ENCODE data around the gene KRT4.

Gene KRT4

DNA sequence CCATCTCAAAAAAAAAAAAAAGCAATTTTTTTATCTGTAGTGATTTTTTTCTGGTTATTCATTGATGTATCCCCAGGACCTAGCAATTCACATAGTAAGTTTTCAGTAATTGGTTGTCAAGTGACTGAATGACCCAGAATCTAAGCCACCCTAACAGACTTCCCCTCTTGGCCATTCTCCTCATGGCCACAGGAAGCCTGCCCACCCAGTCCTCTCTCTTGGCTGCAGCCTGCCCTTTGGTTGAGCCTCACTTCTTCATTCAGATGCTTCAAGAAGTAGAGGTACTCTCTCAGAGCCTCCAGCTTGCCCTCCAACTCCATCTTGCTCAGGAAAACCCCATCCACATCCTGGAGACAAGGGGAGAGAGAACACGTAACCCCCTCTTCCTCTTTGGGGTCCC, 32.0 kb upstream of the KRT4 start:
- TF ChIP-seq, protein P1, sequence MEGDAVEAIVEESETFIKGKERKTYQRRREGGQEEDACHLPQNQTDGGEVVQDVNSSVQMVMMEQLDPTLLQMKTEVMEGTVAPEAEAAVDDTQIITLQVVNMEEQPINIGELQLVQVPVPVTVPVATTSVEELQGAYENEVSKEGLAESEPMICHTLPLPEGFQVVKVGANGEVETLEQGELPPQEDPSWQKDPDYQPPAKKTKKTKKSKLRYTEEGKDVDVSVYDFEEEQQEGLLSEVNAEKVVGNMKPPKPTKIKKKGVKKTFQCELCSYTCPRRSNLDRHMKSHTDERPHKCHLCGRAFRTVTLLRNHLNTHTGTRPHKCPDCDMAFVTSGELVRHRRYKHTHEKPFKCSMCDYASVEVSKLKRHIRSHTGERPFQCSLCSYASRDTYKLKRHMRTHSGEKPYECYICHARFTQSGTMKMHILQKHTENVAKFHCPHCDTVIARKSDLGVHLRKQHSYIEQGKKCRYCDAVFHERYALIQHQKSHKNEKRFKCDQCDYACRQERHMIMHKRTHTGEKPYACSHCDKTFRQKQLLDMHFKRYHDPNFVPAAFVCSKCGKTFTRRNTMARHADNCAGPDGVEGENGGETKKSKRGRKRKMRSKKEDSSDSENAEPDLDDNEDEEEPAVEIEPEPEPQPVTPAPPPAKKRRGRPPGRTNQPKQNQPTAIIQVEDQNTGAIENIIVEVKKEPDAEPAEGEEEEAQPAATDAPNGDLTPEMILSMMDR (IDR thresholded peaks at IDR 0.05; ENCODE audit: low read length, missing control alignments): no peak
- no peak overlapping the region for H3K4me3 ChIP-seq (replicated peaks; ENCODE audit: low read depth, low read length)
- DNase-seq (ENCODE audit: low read depth): no peak

DNA sequence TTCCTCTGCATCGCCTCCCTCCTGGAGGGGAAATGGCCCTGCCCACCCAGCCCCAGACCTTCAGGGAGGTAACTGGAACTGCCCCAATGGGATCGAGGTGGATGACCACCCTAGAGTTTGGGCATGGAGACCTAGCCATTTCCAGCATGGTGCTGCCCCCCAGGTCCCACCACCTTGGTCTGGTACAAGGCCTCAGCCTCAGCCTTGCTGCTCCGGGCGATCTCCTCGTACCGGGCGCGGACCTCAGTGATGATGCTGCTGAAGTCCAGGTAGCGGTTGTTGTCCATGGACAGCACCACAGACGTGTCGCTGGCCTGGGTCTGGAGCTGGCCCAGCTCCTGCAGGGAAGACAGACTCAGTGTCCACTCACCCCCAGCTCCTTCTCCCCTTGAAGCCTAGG, 30.5 kb upstream of the KRT4 start:
- no peak for DNase-seq (ENCODE audit: low read depth)
- H3K4me3 ChIP-seq (replicated peaks; ENCODE audit: low read depth, low read length): no peak overlapping the region
- TF ChIP-seq, protein P1 (IDR thresholded peaks at IDR 0.05; ENCODE audit: low read length, missing control alignments): no peak

DNA sequence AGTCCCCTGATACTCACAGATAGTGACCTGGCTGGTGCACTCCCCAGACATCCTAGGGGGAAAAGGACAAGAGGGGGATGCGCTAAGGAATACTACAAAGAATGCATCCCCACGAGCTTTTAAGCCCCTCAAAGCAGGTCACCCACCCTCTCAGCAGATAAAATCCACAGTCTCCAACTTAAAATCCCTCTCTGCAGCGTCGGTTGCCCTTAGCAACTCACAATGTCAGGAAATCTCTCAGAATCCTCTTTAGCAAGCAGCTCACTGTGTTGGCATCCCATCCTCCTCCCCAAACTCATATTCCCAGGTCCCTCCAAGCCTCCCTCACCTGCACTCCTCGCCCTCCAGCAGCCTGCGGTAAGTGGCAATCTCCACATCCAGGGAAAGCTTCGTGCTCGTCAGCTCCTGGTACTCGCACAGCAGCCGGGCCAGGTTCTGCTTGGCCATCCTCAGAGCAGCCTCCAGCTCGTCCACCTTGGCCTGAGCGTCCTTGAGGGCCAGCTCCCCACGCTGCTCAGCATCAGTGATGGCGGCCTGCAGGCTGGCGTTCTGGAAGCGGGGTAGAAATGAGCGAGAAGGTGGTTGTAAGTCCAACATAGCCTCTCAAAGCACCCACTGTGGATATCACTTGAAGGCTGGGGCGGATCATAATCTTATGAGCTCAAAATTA, 25.7 kb upstream of the KRT4 start:
- TF ChIP-seq, protein P1 (IDR thresholded peaks at IDR 0.05; ENCODE audit: low read length, missing control alignments): no peak
- DNase-seq (ENCODE audit: low read depth): no peak
- H3K4me3 ChIP-seq (replicated peaks; ENCODE audit: low read depth, low read length): no peak overlapping the region

DNA sequence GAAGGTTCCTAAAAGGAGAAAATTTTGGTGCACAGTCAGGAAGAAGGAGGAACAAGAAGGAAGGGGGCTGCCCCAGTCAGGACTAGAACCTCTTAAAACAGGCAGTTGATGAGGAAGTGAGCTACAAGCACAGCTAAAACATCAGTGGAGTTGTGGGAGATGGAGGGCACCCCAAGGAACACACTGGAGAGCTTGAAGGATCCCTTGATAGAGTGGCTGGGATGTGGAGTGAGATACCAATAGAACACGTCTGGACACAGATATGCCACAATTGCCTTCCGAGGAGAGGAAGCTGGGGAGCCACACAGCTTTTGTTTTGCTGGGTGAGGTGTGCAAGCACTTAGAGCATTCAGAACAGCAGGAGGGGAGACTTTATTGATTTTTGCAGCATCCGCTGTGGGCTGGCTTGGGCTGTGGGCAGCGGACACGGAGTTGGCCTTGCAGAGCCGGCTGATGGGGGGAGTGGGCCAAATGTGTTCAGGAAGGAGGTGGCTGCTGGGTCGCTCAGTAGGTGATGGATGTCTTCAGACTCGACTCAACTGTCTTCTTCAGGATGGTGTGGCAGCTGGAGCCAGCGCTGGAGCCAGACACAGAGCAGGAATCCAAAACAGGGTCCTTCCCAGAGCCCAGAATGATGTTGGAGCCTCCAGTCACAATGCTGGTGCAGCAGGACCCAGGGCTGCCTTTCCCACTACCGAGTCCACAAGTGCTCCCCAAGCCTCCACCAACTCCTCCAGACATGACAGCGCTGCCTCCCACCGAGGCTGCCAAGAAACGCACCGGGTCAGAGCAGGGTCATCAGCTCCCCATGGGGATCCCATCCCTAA, 24.9 kb upstream of the KRT4 start:
- no peak overlapping the region for H3K4me3 ChIP-seq (replicated peaks; ENCODE audit: low read depth, low read length)
- DNase-seq (ENCODE audit: low read depth): no peak
- TF ChIP-seq, protein P1 (IDR thresholded peaks at IDR 0.05; ENCODE audit: low read length, missing control alignments): no peak

DNA sequence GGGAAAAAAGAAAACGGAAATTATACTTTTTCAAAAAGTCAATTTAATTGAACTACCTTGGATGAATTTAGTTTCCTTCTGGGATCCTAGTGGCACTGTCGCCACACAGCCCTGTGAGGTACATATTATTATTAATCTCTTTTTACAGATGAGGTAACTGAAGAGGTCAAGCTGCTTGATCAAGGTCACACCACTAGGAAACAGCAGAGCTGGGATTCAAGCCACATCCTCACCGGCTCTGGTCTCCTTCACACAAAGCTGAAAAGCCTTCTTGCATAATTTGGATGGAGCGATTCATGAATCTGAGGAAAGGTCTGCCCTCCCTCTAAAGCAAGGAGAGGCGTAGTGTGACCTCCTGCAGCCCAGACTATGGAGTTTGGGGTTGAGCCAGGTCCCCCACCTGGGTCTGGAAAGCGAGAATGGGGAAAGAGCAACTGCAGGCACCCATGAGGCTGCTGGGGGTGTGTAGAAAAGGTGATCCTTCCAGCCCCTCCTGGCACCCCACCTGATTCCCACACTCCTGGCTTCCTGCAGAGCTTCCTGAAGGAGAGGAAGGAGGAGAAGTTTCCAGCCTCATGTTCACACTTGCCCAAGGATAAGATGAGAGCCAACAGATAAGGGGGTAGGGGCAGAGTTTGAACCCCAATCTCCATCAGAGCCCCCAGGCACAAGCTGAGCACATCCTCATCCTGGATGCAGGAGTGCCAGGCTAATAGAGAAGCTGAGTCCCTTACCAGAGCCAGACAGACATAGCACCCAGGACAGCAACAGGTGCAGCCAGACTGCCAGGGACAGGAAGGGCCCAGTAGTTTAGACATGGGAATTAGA, 24.1 kb upstream of the KRT4 start:
- DNase-seq (ENCODE audit: low read depth): peak; percentile 51
- H3K4me3 ChIP-seq (replicated peaks; ENCODE audit: low read depth, low read length): no peak overlapping the region
- TF ChIP-seq, protein P1 (IDR thresholded peaks at IDR 0.05; ENCODE audit: low read length, missing control alignments): no peak

DNA sequence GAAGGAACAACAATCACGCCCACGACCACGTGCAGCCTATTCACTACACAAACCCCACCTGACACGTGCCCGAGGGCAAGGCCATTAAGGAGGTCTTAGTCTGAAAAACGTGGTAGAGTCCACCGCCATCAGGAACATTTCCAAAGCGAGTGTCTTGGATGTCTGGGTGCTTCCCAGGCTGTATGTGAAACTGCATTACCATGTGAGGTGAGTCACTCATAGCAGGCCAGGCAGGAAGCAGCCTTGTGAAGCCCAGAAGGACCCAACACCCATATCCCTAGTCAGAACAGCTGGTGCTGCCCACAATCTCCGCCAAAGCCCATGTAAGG, 23.5 kb upstream of the KRT4 start:
- DNase-seq (ENCODE audit: low read depth): peak; percentile 89
- TF ChIP-seq, protein P1 (IDR thresholded peaks at IDR 0.05; ENCODE audit: low read length, missing control alignments): no peak
- H3K4me3 ChIP-seq (replicated peaks; ENCODE audit: low read depth, low read length): no peak overlapping the region
